ENCODE measurements around the gene KRTAP5-10.

KRTAP5-10 gene

DNA sequence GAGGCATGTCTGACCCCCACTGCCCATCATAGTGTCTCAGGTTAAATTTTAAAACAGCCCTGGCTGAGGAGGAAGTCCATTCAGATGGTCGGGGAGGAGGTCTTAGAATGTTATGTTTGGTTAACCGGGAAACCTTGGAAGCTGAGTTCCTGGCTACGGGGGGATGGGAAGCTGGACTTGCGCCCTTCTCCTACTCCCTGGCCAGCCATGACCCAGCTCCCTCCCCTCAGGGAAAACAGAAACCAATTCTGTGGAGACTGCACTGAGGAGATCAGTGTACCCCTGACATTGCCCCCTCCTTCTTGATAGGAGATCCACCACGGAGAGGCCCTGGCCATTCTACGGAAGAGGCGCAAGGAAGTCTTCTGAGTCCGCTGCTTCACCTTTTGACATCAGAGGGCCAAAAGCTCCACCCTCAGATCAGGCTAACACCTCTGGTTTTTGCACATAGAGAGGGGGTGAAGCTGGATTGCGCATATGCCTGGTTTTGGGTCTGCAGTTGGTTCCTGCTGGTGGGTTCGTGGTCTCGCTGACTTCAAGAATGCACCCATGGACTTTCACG lies 19.9 kb upstream of the KRTAP5-10 start:
- H3K4me1 ChIP-seq (ENCODE audit: control insufficient read depth, low read length), result no peaks in the 10 kb centered on the region
- no peaks in the 10 kb centered on the region for H3K79me2 ChIP-seq (ENCODE audit: control insufficient read depth, low read length)
- H3K9me3 ChIP-seq (ENCODE audit: control insufficient read depth, insufficient read depth, low read length), result peaks cover 3% of the 10 kb centered on the region
- TF ChIP-seq, protein P1, sequence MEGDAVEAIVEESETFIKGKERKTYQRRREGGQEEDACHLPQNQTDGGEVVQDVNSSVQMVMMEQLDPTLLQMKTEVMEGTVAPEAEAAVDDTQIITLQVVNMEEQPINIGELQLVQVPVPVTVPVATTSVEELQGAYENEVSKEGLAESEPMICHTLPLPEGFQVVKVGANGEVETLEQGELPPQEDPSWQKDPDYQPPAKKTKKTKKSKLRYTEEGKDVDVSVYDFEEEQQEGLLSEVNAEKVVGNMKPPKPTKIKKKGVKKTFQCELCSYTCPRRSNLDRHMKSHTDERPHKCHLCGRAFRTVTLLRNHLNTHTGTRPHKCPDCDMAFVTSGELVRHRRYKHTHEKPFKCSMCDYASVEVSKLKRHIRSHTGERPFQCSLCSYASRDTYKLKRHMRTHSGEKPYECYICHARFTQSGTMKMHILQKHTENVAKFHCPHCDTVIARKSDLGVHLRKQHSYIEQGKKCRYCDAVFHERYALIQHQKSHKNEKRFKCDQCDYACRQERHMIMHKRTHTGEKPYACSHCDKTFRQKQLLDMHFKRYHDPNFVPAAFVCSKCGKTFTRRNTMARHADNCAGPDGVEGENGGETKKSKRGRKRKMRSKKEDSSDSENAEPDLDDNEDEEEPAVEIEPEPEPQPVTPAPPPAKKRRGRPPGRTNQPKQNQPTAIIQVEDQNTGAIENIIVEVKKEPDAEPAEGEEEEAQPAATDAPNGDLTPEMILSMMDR (IDR thresholded peaks at IDR 0.05; ENCODE audit: low read depth, low read length, poor library complexity, severe bottlenecking), result no peak
- TF ChIP-seq EZH2phosphoT487 (IDR thresholded peaks at IDR 0.05; ENCODE audit: borderline replicate concordance, low read length), result no peak
- H3K4me3 ChIP-seq (ENCODE audit: low read length), result no peak overlapping the region
- H4K20me1 ChIP-seq (ENCODE audit: control insufficient read depth, insufficient read depth, low read depth, low read length), result no peaks in the 10 kb centered on the region
- H3K27ac ChIP-seq (ENCODE audit: low read depth, low read length), result no peak overlapping the region
- H3K27me3 ChIP-seq (ENCODE audit: control insufficient read depth, low read length), result peaks cover 30% of the 10 kb centered on the region
- H3K4me2 ChIP-seq (ENCODE audit: low read length), result no peak overlapping the region
- H3K36me3 ChIP-seq (ENCODE audit: control insufficient read depth, low read length), result no peaks in the 10 kb centered on the region
- no peaks in the 10 kb centered on the region for H3K9me2 ChIP-seq (replicated peaks; ENCODE audit: control insufficient read depth, low read length)
- no peaks in the 10 kb centered on the region for H3F3A ChIP-seq (ENCODE audit: control insufficient read depth, insufficient read depth)

GRCh38 chr11:71548120-71548519 lies 17.2 kb upstream of the KRTAP5-10 start, which contains the start of gene KRTAP5-9:
Gene KRTAP5-9 (plus strand): TSS chr11:71548420. CDS start chr11:71548658, 238 bp downstream.
- Histone ChIP-seq H3K9me3 (ENCODE audit: control insufficient read depth, insufficient read depth, low read length) (no peaks in the 10 kb centered on the region; the same call in 1 of the 2 replicates), H3K4me3 (ENCODE audit: low read length) (no peak within 1 kb of the TSS), H3K27ac (ENCODE audit: low read depth, low read length) (no peak within 1 kb of the TSS), H3K36me3 (ENCODE audit: control insufficient read depth, low read length) (no peaks in the 10 kb centered on the region), H3K79me2 (ENCODE audit: control insufficient read depth, low read length) (no peaks in the 10 kb centered on the region), H3K27me3 (ENCODE audit: control insufficient read depth, low read length) (peaks cover 35% of the 10 kb centered on the region), H3F3A (ENCODE audit: control insufficient read depth, insufficient read depth) (no peaks in the 10 kb centered on the region), H3K4me2 (ENCODE audit: low read length) (no peak within 1 kb of the TSS), H4K20me1 (ENCODE audit: control insufficient read depth, insufficient read depth, low read depth, low read length) (no peaks in the 10 kb centered on the region), H3K9me2 (replicated peaks; ENCODE audit: control insufficient read depth, low read length) (no peaks in the 10 kb centered on the region), H3K4me1 (ENCODE audit: control insufficient read depth, low read length) (no peaks in the 10 kb centered on the region)
- TF ChIP-seq EZH2phosphoT487 (IDR thresholded peaks at IDR 0.05; ENCODE audit: borderline replicate concordance, low read length), result no peak
- TF ChIP-seq, protein P1 (IDR thresholded peaks at IDR 0.05; ENCODE audit: low read depth, low read length, poor library complexity, severe bottlenecking), result no peak

- H3F3A ChIP-seq (ENCODE audit: control insufficient read depth, insufficient read depth), result no peaks in the 10 kb centered on the region
- H3K9me2 ChIP-seq (replicated peaks; ENCODE audit: control insufficient read depth, low read length), result no peaks in the 10 kb centered on the region
- H3K27ac ChIP-seq (ENCODE audit: low read depth, low read length), result no peak overlapping the region
- H3K4me1 ChIP-seq (ENCODE audit: control insufficient read depth, low read length), result no peaks in the 10 kb centered on the region
- no peaks in the 10 kb centered on the region for H3K36me3 ChIP-seq (ENCODE audit: control insufficient read depth, low read length)
- H3K9me3 ChIP-seq (ENCODE audit: control insufficient read depth, insufficient read depth, low read length), result no peaks in the 10 kb centered on the region; the same call in 1 of the 2 replicates
- H4K20me1 ChIP-seq (ENCODE audit: control insufficient read depth, insufficient read depth, low read depth, low read length), result no peaks in the 10 kb centered on the region
- no peak overlapping the region for H3K4me3 ChIP-seq (ENCODE audit: low read length)
- no peaks in the 10 kb centered on the region for H3K79me2 ChIP-seq (ENCODE audit: control insufficient read depth, low read length)
- no peak overlapping the region for H3K4me2 ChIP-seq (ENCODE audit: low read length)
- TF ChIP-seq, protein P1 (IDR thresholded peaks at IDR 0.05; ENCODE audit: low read depth, low read length, poor library complexity, severe bottlenecking), result no peak
- no peak for TF ChIP-seq EZH2phosphoT487 (IDR thresholded peaks at IDR 0.05; ENCODE audit: borderline replicate concordance, low read length)
- H3K27me3 ChIP-seq (ENCODE audit: control insufficient read depth, low read length), result peaks cover 29% of the 10 kb centered on the region
These were observed 16.6 kb upstream of the KRTAP5-10 start for GRCh38 chr11:71548716-71549151.

All from DOHH2 (cell line).